B cell (primary cell): ENCODE results near the gene TEX9. TPM values are rescaled to one million over a fixed set of nuclear protein-coding genes. Genes with fewer than 3 reads are reported as not detected.
"Not testable (repeated sequence)": the region's sequence is repeated elsewhere in the genome, so short reads cannot be mapped to it uniquely, and the experiment has no call there.

ENCODE experiments used
- ATAC-seq: fragments of 200-7000 bp; cut with Tn5 transposase; one replicate; pipeline ENCODE4 v1.10.0; 2021; ENCODE audit warnings: low read depth, mild to moderate bottlenecking, moderate number of reproducible peaks, moderate library complexity
- CTCF ChIA-PET: fragments of 350-600 bp; sonication (Branson Sonifier 250); formaldehyde crosslinking; loops from one replicate; lab custom pipeline; 2021; ENCODE audit warnings: antibody characterized with exemption, inconsistent platforms; lab: Charles Lee
- POLR2A ChIA-PET: fragments of 350-600 bp; sonication (Branson Sonifier 250); formaldehyde crosslinking; loops from one replicate; lab custom pipeline; 2021; ENCODE audit warnings: antibody characterized with exemption; lab: Charles Lee
- DNase-seq: peaks from one replicate; pipeline ENCODE4 v3.0.0; 2013
- H2AFZ ChIP-seq: 2 replicates; pipeline ENCODE4 v1.6.1; 2012; ENCODE audit warnings: mild to moderate bottlenecking, low read depth, low read length; ENCODE audit not compliant: insufficient read depth, poor library complexity, severe bottlenecking
- H3K27ac ChIP-seq, 2 donors: 1 replicate in 1 of 2; 2 replicates in 1 of 2; pipeline ENCODE4 v1.5.1; 2012 to 2013; ENCODE audit warnings: low read length in 2 of 2, mild to moderate bottlenecking in 2 of 2, moderate library complexity in 1 of 2
- H3K27me3 ChIP-seq, 4 experiments: fragments of 200-600 bp in 1 of 4; sonication (generic) in 1 of 4; replicated peaks in 1 of 4; 1 replicate in 2 of 4; 2 replicates in 2 of 4; pipeline versions ENCODE4 v1.6.1 to v1.7.0; 2013 to 2016; ENCODE audit warnings: low read length in 3 of 4, mild to moderate bottlenecking in 2 of 4, mixed read lengths in 1 of 4, moderate library complexity in 1 of 4; ENCODE audit not compliant: insufficient read depth in 4 of 4, control insufficient read depth in 3 of 4; ENCODE audit errors: control extremely low read depth in 1 of 4
- H3K36me3 ChIP-seq, 2 experiments: replicated peaks in 1 of 2; 1 replicate in 1 of 2; 2 replicates in 1 of 2; pipeline versions ENCODE4 v1.6.1 to v1.7.1; 2013; ENCODE audit warnings: low read length in 1 of 2; ENCODE audit not compliant: insufficient read depth in 2 of 2, control insufficient read depth in 1 of 2; ENCODE audit errors: control extremely low read depth in 1 of 2, extremely low read depth in 1 of 2
- H3K4me1 ChIP-seq, 2 donors: fragments of 200-600 bp in 1 of 2; sonication (generic) in 1 of 2; 1 replicate in 1 of 2; 2 replicates in 1 of 2; pipeline versions ENCODE4 v1.5.1 to v1.6.1; 2013 to 2017; ENCODE audit warnings: low read length in 2 of 2; ENCODE audit not compliant: control insufficient read depth in 2 of 2, insufficient read depth in 2 of 2
- H3K4me2 ChIP-seq: replicated peaks from 2 replicates; pipeline ENCODE3; 2012; ENCODE audit warnings: mild to moderate bottlenecking, low read depth, low read length; ENCODE audit not compliant: poor library complexity, severe bottlenecking
- H3K4me3 ChIP-seq, 5 experiments: fragments of 200-600 bp in 1 of 5; sonication (generic) in 1 of 5; 1 replicate in 3 of 5; 2 replicates in 2 of 5; pipeline versions ENCODE4 v1.5.1 to v1.7.0; 2011 to 2016; ENCODE audit warnings: low read length in 4 of 5, mild to moderate bottlenecking in 4 of 5, low read depth in 2 of 5, control low read depth in 1 of 5, moderate library complexity in 1 of 5; ENCODE audit not compliant: insufficient read depth in 1 of 5; ENCODE audit errors: control extremely low read depth in 1 of 5, extremely low read depth in 1 of 5
- H3K79me2 ChIP-seq: fragments of 200-600 bp; sonication (generic); one replicate; pipeline ENCODE4 v1.6.0; 2016; ENCODE audit warnings: low read length; ENCODE audit not compliant: control insufficient read depth, insufficient read depth
- H3K9ac ChIP-seq: fragments of 200-600 bp; sonication (generic); 2 replicates; pipeline ENCODE4 v1.6.1; 2017; ENCODE audit warnings: mild to moderate bottlenecking, low read length, moderate library complexity
- H3K9me3 ChIP-seq, 3 donors: one replicate each; pipeline versions ENCODE4 v1.6.1 to v1.7.1; 2013; ENCODE audit warnings: low read length in 2 of 3; ENCODE audit not compliant: control insufficient read depth in 2 of 3, insufficient read depth in 1 of 3; ENCODE audit errors: control extremely low read depth in 1 of 3
- H4K20me1 ChIP-seq: 2 replicates; pipeline ENCODE4 v1.6.0; 2012; ENCODE audit warnings: mild to moderate bottlenecking, low read length; ENCODE audit not compliant: insufficient read depth, control insufficient read depth, poor library complexity, severe bottlenecking
- H3K27ac Mint-ChIP-seq: one replicate; pipeline ENCODE4 v1.8.0; 2021; ENCODE audit warnings: mixed read lengths
- H3K27me3 Mint-ChIP-seq: one replicate; pipeline ENCODE4 v1.8.0; 2021; ENCODE audit warnings: mixed read lengths
- H3K4me1 Mint-ChIP-seq: one replicate; pipeline ENCODE4 v1.8.0; 2021; ENCODE audit warnings: mixed read lengths
- H3K4me3 Mint-ChIP-seq: one replicate; pipeline ENCODE4 v1.8.0; 2021; ENCODE audit warnings: mixed read lengths
- H3K9me3 Mint-ChIP-seq: one replicate; pipeline ENCODE4 v1.8.0; 2022; ENCODE audit warnings: mixed read lengths; ENCODE audit not compliant: insufficient read depth
- EZH2 ChIP-seq: IDR thresholded peaks from 2 replicates; pipeline ENCODE4 v1.6.1; 2012; ENCODE audit warnings: borderline replicate concordance, low read depth, mild to moderate bottlenecking, moderate library complexity, low read length; ENCODE audit not compliant: insufficient read depth, poor library complexity, severe bottlenecking
- WGBS: methylation state at CpG from one replicate; pipeline ENCODE4 v1.1.5; 2013; ENCODE audit warnings: missing lambda C conversion rate; ENCODE audit not compliant: insufficient coverage; 5-methylcytosine and 5-hydroxymethylcytosine counted together
- intact Hi-C: fragments of 100-400 bp; cut with micrococcal nuclease; formaldehyde crosslinking; loops from one replicate; pipeline ENCODE4 v1.10.0; 2022
- polyA plus RNA-seq: library from polyadenylated mRNA; depleted of rRNA; stranded (reverse); fragments of >200 nt; gene quantifications from 2 replicates; pipeline ENCODE4 v1.2.3, GENCODE V29; 2012
- total RNA-seq, 2 donors: library from RNA; stranded (reverse); fragments of 120-200 nt in 1 of 2; gene quantifications; 1 replicate in 1 of 2; 2 replicates in 1 of 2; pipeline versions ENCODE4 v1.2.3 to v1.2.4, GENCODE V29; 2013 to 2022
- TF ChIP-seq, protein P1 (sequence below): fragments of 200-600 bp; IDR thresholded peaks from one replicate; pipeline ENCODE4 v1.8.0; 2022; ENCODE audit warnings: antibody characterized with exemption, mild to moderate bottlenecking

The TEX9 gene
- total and polyA plus RNA-seq, 2 donors (not counting 1 experiment from before 2014, with no cell fraction given), result 7.6 to 43.1 TPM

DNA sequence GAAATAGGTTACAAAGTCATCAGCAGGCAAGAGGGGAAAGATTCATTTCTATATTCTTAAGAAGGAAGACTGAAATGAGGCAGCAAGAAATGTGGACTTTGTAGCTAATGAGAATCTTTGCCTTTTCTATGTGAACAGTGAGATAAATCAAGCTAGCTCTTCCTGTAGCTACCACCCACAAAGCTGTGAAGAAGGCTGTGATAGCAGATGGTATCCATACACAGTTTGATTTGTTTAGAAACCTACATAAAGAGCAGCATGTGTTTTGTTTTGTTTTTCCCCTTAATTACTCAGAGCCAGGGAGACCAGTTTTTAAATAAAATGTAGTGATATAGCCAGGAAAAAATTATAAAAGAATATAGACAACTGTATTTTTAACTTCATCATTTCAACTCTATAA lies 45.5 kb downstream of the TEX9 start:
- Mint-ChIP-seq H3K4me3 (no peak overlapping the region), H3K4me1 (no peaks in the 10 kb centered on the region), H3K27ac (no peak overlapping the region), H3K9me3 (no peaks in the 10 kb centered on the region), H3K27me3 (no peaks in the 10 kb centered on the region)
- Histone ChIP-seq H2AFZ (no peak overlapping the region), H3K4me3 (no peak overlapping the region), H3K4me2 (no peak overlapping the region), H3K9me3 (peaks cover 0 to 1% (median 0%) of the 10 kb centered on the region in 3 donors), H3K27ac (no peak overlapping the region), H4K20me1 (no peaks in the 10 kb centered on the region), H3K27me3 (no peaks in the 10 kb centered on the region), H3K36me3 (no peaks in the 10 kb centered on the region), H3K4me1 (no peaks in the 10 kb centered on the region), H3K9ac (no peak overlapping the region), H3K79me2 (no peaks in the 10 kb centered on the region)
- DNase-seq, result no peak
- ATAC-seq, result no peak
- ChIA-PET POLR2A (no interaction called here), CTCF (no interaction called here)
- no peak for TF ChIP-seq EZH2
- TF ChIP-seq, protein P1, sequence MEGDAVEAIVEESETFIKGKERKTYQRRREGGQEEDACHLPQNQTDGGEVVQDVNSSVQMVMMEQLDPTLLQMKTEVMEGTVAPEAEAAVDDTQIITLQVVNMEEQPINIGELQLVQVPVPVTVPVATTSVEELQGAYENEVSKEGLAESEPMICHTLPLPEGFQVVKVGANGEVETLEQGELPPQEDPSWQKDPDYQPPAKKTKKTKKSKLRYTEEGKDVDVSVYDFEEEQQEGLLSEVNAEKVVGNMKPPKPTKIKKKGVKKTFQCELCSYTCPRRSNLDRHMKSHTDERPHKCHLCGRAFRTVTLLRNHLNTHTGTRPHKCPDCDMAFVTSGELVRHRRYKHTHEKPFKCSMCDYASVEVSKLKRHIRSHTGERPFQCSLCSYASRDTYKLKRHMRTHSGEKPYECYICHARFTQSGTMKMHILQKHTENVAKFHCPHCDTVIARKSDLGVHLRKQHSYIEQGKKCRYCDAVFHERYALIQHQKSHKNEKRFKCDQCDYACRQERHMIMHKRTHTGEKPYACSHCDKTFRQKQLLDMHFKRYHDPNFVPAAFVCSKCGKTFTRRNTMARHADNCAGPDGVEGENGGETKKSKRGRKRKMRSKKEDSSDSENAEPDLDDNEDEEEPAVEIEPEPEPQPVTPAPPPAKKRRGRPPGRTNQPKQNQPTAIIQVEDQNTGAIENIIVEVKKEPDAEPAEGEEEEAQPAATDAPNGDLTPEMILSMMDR, result no peak
- intact Hi-C loops, result no loop called here

DNA sequence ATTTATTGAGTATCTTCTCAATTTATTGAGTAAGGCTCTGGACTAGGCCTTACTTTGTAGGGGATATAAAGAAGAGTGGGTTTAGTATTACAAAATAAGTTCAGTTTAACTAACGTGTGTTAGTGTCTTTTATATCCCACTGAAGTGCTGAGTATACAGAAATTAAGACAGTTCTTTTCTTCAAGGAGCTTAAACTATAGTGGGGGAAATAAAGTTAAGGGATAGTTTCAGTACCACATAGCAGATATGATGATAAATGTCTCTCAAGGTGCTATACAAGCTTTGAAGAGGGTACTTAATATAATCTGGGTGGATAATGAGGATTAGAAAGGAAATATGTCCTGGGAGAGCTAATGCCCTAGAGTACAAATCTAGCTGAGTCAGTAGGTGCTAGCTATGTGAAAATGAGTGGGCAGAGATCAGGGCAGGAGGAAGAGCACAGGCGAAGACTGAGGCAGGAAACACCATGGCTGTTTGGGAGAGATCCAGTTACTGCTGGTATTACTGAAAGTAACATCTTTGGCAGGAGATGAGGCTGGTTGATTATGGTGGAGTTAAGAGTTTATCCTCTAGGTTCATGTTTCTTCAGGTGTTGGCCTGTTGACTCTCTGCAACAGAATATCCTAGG lies 46.0 kb downstream of the TEX9 start:
- TF ChIP-seq, protein P1, result no peak
- TF ChIP-seq EZH2, result no peak
- Histone ChIP-seq H4K20me1 (no peaks in the 10 kb centered on the region), H3K4me3 (no peak overlapping the region), H2AFZ (no peak overlapping the region), H3K27me3 (no peaks in the 10 kb centered on the region), H3K79me2 (no peaks in the 10 kb centered on the region), H3K9me3 (peaks cover 0 to under 1% (median 0%) of the 10 kb centered on the region in 3 donors), H3K4me1 (no peaks in the 10 kb centered on the region), H3K9ac (no peak overlapping the region), H3K27ac (no peak overlapping the region), H3K4me2 (no peak overlapping the region), H3K36me3 (no peaks in the 10 kb centered on the region)
- Mint-ChIP-seq H3K27ac (no peak overlapping the region), H3K4me3 (no peak overlapping the region), H3K4me1 (no peaks in the 10 kb centered on the region), H3K9me3 (no peaks in the 10 kb centered on the region), H3K27me3 (no peaks in the 10 kb centered on the region)
- intact Hi-C loops, result no loop called here
- POLR2A ChIA-PET, result no interaction called here
- CTCF ChIA-PET, result no interaction called here
- whole genome bisulfite sequencing, result 100% methylated on average over 1 of the region's 2 CpGs
- no peak for ATAC-seq
- DNase-seq, result no peak

DNA sequence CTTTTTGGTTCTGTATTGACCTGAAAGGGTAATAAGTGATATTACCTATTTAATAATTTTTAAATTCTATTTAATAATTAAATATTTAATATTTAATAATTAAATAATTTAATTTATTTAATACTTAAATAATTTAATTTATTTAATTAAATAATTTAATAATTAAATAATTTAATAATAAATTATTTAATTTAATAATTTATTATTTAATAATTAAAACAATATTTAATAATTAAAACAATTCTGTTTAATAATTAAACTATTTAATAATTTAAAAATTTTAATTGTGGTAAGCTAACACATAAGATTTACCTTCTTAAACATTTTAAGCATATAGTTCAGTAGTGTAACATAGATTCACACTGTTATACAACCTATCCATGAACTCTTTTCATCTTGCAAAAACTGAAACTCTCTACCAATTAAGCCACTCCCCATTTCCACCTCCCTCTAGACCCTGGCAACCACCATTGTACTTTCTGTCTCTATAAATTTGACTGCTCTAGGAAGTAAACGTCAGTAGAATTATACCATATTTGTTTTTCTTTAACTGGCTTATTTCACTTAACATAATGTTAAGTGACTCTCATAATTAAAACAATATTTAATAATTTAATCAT lies 48.0 kb downstream of the TEX9 start:
- H3K27me3 ChIP-seq, DNase-seq, H3K9ac ChIP-seq, H4K20me1 ChIP-seq, CTCF ChIA-PET, H3K27ac Mint-ChIP-seq, H3K4me1 ChIP-seq, H3K27me3 Mint-ChIP-seq, ATAC-seq, H3K9me3 ChIP-seq, H3K79me2 ChIP-seq, H3K27ac ChIP-seq, POLR2A ChIA-PET, H3K4me1 Mint-ChIP-seq, H3K4me3 ChIP-seq, H3K36me3 ChIP-seq, H2AFZ ChIP-seq, intact Hi-C loops, H3K4me2 ChIP-seq, H3K4me3 Mint-ChIP-seq, H3K9me3 Mint-ChIP-seq: not testable (repeated sequence)
- WGBS, result no CpG with 5 or more reads among the region's 1 CpG
